Jurkat, Clone E6-1 (cell line): Measurements from ENCODE around the gene GADD45B. TPM values are rescaled to one million over a fixed set of nuclear protein-coding genes. Genes with fewer than 3 reads are reported as not detected.

Experiments used
- DNase-seq: peaks from one replicate; pipeline ENCODE4 v3.0.0-alpha.2; 2011; ENCODE audit warnings: low read depth, low spot score
- H3K4me3 ChIP-seq: 2 replicates; pipeline ENCODE4 v1.5.1; 2011; ENCODE audit warnings: mild to moderate bottlenecking, low read length, control low read depth, moderate library complexity
- polyA plus RNA-seq: library from polyadenylated mRNA; unstranded; fragments of >200 nt; gene quantifications from one replicate; pipeline ENCODE4 v1.2.1, GENCODE V29; 2012; ENCODE audit warnings: missing spikeins; ENCODE audit not compliant: insufficient read length, insufficient read depth

GADD45B gene, protein sequence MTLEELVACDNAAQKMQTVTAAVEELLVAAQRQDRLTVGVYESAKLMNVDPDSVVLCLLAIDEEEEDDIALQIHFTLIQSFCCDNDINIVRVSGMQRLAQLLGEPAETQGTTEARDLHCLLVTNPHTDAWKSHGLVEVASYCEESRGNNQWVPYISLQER
- 4.1 TPM for polyA plus RNA-seq

DNA sequence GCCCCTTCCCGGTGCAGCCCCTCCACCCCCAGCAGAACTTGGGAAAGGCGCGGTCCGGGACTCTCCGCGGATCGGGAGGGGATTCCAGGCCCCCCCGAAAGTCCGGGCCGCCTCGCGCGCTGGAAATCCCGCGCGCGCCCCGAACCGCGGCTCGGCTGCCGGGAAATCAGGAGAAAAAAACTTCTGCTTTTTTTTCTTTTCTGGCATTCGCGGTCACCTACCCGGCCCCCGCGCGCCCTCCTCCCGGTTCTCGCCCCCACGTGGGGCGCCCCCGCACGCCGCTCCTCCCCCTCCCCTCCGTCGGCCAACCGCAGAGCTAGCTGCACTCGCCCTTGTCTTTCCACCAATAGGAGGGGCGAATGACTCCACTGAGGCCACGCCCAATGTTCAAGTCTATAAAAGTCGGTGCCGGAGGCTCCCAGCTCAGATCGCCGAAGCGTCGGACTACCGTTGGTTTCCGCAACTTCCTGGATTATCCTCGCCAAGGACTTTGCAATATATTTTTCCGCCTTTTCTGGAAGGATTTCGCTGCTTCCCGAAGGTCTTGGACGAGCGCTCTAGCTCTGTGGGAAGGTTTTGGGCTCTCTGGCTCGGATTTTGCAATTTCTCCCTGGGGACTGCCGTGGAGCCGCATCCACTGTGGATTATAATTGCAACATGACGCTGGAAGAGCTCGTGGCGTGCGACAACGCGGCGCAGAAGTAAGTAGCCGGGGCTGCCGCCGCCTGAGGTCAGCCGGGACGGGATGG lies at the start of gene GADD45B:
Gene GADD45B (plus strand): TSS at position 426 of the 749 bp plus-strand sequence. CDS start 232 bp downstream, at position 658.
- H3K4me3 ChIP-seq: peak within 1 kb of the TSS; percentile 89
- DNase-seq: peak; percentile 93

DNA sequence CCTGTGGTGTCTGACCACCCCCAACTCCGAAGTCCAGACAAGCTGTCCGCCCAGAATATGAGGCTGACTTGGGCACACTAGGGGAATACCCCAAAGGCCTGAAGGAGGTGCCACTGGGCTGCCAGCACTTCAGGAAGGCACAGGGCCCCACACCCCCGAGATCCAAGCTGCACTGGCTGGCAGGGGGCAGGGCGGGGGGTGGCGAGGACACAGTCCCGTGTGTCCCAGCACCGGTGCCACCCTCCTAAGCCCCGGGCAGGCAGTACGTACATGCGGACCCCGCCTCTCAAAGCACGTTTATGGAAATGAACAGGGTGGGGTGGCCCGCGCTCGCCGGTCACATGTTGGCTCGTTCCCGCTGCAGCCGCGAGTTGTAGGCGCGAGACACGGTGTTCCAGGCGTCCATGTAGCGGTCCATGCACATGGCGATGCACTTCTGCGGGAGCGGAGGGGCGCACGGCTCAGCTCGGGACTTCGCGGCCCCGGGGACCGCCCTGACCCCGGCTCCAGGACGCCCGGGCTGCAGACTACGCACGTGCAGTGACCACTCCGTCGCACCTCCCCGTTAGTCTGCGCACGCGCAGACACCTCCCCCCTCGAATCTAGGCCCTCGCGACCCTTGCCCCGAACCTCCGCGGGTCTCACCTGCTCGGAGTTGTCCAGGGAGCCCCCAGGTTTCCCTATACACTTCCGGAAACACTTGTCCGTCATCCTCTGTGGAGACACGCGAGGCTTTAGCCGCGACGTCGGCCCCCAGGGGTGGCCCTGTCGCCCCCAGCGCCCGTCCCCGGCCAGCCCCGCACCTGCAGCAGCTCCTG lies 49.1 kb upstream of the GADD45B start:
- H3K4me3 ChIP-seq: peak overlapping the region; percentile 85
- peak; percentile 26 for DNase-seq

DNA sequence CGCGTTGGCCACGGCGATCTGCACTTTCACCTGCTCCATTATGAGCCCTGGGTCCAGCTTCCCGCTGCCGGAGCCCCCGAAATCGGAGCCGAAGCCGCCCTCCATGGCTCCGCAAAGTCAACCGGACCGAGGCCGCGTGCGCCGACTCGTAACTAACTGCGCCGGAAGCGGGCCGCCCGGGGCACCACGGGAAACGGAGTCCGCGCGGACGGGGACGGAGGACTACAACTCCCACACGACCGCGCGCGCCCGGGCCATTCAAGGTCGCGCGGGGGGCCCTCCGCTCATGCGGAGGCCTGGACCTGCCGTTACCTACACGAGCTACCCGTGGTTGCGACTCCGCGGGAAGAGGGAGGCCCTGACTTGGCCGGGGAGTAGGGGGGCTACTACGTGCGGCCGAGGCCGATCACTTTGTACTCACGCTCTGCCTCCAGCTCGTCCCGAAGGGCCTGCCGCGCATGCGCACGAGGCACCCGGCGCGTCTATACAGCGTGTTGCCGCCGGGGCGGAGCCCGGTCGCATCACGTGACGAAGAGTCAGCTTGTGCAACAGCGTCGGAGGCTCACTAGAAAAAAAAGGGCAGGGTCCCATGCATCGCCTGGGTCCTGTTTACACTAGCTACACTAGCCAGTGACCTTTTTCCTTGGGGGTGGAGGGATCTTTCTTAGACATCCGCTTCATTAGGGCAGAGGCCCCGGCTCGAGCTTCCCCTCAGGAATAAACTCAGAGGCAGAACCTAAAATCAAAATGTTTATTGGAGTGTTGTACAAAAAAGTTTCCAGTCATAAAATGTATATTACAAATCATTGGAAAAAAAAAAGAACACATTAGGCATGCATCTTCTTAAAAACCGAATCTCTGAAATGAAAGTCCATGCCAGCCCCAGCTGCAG lies 48.3 kb upstream of the GADD45B start, which contains the start of gene TIMM13:
Gene TIMM13 (minus strand): TSS at position 158 of the 892 bp plus-strand sequence. CDS start 53 bp downstream, at position 105.
- peak within 1 kb of the TSS; percentile 85 for H3K4me3 ChIP-seq
- DNase-seq: peak; percentile 92

DNA sequence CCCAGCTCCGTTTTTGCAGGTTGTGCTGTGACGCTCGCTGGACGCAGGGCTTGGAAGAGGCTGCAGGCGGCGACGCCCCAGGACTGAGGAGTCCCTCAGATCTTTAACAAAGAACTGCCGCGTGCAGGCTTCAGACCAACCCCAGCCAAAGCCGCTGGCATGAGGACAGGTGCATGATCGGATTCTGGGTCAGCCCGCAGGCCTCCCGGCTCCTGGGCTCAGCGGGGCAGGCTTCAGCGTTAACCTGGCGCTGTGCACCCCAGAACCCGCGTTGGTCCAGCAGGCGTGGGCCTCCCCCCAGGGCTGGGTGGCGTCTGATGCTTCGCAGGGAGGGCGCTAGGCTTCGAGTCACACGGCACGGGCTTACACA lies 47.6 kb upstream of the GADD45B start:
- no peak for DNase-seq
- no peak overlapping the region for H3K4me3 ChIP-seq

DNA sequence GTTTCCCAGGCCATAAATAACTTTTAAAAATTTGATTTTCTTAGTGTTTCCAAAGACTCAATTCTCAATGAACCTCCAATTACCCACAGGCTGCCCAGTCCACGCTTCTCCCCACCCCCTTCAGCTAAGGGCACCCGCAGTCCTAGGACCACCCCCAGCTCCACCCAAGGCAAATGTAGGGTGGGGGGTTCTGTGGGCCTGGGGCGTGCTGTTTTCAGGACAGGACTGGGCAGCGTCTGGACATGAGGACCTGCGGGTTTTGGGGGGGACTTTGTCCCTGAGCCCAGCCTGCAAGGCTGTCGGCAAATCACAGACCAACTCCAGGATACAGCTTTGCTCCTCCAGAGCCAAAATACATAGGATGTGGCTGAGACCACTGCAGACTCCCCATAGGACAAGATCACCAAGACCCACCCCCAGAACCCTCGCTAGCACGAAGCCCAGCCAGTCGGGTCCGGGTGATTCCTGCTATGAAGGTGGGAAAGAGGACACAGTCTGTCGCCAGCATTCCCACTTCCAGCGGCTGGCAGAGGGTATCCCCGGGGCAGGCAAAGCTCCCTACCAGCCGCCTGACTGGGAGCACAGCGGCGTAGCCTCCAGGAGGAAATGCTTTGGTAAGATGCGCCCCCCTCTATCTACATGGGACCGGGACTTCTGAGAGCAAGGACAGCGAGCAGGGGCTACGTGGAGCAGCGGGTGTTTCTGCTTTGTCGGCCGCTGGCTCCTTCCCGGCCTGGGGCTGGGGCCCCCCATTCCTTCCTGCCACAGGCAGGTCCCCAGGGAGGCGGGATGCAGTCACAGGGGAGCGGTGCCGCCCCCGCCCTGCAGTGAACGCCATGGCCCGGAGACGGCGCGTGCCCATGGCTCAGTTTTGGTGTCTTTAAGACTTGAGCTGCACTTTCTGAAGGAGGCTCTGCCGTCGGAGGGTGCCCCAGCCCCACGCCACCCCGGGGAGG lies 46.9 kb upstream of the GADD45B start:
- H3K4me3 ChIP-seq: no peak overlapping the region
- no peak for DNase-seq

DNA sequence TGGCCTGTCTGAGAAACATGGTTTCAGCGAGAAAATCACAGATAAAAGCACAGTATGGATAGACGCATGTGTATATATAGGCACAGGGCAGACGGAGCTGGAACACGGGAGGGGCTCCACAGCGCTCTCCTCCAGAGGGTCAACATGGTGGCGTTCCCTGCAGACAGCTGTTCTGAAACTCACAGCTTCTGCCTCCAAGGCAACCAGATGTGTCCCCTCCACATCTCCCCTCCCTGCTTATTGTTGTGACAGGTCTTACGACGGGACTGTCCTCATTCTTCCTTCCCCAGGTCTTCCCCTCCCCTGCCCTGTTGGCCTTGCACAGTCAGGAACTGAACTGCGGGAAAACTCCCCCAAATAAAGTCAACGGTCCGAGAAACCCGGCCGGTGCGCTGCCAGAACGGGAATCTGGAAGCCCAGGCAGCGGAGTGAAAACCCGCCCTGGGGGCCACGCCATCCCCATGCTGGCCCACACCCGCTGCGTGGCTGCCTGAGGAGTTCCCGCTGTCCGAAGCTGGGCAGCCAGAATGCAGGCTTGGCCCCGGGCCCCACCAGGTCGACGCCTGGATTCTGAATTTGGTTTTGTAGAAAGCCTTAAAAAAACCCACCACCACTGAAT lies 45.9 kb upstream of the GADD45B start:
- no peak overlapping the region for H3K4me3 ChIP-seq
- DNase-seq: no peak

DNA sequence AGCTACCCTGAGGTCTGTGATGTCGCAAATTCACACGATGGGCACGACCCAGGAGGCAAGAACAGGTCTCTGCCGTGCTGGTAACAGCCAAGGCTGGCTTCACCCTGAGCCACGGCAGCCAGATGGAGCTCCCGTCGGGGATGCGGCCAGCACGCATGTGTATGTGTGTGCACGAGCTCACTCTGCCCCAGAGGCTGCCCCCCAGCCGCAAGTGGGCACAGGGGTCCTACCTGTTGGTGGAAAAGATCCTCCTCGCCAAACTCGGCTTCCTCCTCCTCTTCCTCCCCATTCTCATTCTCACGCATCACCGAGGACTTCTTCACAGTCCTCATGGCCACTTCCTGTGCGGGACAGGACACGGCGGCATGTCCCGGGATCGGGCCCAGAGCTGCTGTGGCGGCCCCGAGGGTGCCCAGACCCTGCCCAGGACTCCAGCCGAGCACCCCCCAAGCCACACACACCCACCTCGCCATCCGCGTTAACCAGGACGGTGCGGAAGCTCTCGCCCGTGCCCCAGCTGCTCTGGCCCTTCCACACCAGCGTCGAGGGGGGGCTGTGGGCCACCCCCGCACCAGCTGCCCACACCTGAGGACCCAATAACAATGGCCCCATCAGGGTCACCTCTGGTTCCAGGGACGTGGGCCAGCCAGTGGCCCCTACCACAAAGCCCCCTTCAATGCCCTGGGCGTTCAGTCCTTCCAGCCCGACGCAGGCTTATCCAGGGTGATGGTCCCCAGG lies 44.4 kb upstream of the GADD45B start:
- DNase-seq: no peak
- H3K4me3 ChIP-seq: no peak overlapping the region

DNA sequence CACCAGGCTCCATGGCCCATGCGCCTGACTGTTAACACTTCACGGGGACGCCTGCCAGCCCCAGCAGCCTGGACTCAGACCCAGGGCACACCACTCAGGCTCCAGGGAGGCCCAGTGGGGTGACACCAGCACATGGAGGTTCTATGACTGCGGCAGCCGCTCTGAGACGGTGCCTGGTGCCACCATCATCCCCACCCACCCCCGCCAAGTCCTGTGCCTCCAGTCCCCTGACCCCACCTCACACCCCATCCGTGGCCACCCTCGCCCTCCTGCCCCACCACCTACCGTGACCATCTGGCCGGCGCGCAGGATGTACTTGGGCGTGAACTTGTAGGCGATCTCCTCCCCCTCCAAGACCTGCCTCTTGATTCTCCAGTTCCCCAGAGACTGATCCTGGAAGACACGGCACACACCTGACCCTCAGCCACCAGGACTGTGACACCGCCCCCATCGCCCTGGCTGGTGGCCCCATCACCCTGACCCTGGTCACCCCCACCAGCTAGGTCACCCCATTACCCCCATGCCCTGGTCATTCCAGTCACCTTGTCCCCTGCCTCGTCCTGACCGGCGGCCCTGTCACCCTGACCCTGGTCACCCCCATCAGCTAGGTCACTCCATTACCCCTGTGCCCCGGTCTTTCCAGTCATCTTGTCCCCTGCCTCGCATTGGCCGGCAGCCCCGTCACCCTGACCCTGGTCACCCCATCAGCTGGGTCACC lies 43.6 kb upstream of the GADD45B start:
- no peak for DNase-seq
- H3K4me3 ChIP-seq: no peak overlapping the region

DNA sequence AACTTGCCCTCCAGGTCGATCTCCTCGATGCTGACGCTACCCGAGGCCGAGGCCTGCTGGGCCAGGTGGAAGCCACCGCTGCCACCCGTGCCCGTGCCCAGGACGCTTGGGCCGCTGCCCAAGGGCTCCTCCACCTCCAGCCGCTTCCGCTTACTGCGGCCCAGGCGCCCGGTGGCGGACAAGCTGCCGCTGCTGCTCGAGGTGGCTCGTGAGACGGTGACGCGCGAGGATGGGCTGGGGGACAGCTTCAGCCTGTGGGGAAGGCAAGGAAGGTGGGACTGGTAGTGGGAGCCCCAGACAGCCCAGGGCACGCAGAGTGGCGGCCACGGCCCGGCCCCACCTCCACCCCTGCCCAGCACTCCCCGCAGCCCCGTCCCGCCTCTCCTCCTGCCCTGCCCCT lies 42.1 kb upstream of the GADD45B start:
- no peak overlapping the region for H3K4me3 ChIP-seq
- no peak for DNase-seq

DNA sequence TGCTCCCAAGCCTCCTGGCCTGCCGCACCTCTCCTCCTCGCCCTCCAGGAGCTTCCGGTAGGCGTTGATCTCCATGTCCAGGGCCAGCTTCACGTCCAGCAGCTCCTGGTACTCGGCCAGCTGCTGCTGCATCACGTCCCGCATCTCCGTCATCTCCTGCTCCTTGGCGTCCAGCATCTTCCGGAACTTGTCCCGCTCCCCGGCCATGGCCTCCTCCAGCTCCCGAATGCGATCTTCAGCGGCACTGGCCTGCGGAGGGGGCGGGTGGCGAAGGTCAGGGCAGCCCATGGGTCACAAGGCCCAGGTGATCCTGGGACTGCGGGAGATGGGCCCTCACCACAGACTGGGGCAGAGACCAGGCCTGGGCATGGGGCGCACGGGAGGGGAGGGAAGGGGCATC lies 41.7 kb upstream of the GADD45B start:
- no peak for DNase-seq
- no peak overlapping the region for H3K4me3 ChIP-seq

DNA sequence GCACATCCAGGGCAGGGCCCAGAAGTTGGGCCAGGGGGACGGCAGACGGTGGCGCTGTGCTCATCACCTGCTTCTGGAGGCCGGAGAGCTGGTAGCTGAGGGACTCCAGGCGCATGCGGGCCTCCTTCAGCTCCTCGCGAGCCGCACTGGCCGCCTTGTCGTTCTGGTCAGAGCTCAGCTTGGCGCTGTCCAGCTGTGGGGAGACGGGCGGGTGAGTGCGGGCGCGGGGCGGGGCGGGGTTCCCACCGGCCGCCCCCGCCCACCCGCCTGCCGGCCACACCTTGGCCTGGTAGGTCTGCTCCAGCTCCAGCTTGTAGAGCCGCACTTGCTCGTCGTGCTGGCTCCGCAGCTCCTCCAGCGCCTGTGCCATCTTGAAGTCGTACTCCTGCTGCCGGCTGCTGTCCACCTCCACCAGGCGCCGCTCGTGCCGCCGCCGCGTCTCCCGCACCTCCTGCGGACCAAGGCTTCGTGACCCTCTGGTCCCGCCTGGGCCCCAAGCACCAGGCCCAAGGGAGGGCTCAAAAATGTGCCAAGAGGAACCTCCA lies 41.1 kb upstream of the GADD45B start:
- H3K4me3 ChIP-seq: no peak overlapping the region
- DNase-seq: no peak

DNA sequence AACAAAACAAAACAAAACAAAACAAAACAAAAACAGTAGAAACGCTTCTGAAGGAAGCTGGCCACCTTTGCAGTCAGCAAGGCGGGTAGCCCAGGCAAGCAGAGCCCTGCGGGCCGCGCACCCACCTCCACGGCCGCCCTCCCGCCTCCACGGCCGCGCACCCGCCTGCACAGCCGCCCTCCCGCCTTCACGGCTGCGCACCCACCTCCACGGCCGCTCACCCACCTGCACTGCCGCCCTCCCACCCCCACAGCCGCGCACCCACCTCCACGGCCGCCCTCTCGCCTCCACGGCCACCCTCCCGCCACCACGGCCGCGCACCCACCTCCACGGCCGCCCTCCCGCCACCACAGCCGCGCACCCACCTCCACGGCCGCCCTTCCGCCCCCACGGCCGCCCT lies 39.5 kb upstream of the GADD45B start:
- no peak for DNase-seq
- H3K4me3 ChIP-seq: no peak overlapping the region

DNA sequence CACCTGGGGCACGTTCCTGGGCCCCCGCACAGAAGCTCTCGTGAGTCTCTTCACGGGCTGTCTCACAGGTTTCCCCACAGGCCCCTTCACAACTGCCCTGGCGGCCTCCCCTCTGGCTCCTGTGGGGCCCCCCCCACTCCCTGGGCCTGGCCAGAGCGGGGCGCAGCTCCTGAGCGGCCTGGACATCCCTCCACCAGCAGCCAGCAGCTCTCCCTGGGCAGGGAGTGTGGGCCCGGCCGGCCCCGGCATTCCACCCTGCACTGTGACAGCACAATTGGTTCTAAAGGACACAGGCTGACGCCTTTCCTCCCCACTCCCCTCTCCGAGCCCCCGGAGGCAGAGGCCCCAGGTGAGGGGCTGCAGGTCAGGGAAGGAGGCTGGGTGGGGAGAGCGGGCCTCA lies 39.0 kb upstream of the GADD45B start:
- no peak for DNase-seq
- H3K4me3 ChIP-seq: no peak overlapping the region

DNA sequence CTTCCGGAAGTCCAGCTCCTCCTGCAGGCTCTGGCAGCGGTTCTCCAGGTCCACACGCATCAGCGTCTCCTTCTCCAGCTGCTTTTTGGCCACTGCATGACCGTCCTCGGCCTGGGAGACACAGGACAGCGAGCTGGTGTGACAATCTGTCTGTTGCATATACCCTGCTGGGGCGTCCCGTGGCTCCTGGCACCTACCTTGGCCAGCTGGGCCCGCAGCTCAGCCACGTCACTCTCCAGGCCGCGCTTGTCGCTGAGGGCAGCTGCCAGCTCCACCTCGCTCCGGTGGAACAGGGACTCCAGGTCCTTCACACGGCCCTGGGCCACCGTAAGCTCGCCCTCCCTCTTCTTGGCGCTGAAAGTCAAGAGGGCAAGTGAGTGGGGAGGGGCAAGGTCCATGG lies 37.7 kb upstream of the GADD45B start:
- no peak for DNase-seq

DNA sequence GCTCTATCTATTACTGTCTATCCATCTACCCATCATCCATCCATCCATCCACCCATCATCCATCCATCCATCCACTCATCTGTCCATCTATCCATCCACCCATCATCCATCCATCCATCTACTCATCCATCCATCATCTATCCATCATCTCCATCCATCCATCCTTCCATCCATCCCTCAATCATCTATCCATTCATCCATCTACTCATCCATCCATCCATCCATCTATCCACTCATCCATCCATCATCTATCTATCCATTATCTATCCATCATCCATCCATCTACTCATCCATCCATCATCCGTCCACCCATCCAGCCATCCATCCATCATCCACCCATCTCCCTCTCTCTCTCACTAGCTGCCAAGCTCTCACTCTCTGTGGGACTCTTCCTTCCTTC lies 35.4 kb upstream of the GADD45B start:
- no peak overlapping the region for H3K4me3 ChIP-seq
- no peak for DNase-seq

More for the DNA sequence above, 37.7 kb upstream of the GADD45B start:
- no peak overlapping the region for H3K4me3 ChIP-seq

DNA sequence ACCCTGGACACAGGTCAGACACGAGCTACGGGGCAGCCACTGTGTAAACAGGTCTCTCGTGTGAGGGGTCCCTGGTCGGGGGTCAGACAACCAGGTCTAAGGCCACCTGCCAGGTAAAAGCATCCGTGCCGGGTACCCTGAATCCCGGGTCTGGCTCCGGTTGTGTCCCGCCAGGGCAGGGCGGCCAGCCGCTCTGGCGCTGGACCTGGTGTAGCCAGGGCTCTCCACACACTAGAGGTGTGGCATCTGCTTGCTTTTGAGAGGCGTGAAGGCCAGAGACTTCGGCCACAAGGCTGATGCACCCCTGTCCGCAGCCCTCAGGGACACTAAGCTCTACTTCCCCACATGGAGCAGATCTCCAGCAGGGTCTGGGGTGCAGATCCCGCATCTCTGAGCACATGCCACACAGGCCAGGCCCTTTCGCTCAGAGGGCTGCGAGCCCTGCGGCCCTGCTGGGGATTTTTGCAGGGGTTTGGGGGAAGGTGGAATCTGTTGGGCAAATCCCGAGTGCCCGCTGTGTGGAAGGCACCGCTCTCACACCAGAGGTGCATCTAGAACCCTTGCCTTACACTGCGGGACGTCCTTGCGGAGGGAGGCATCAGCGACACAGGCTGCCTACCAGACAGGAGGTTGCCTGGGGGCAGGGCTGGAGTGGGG lies 34.7 kb upstream of the GADD45B start:
- no peak overlapping the region for H3K4me3 ChIP-seq
- DNase-seq: no peak
